Liver (tissue), 9 donors: ENCODE data around the gene MMGT1. TPM values are rescaled to one million over a fixed set of nuclear protein-coding genes. Genes with fewer than 3 reads are reported as not detected.

Source experiments
- DNase-seq: peaks from one replicate; pipeline ENCODE4 v3.0.0-alpha.2; 2017; ENCODE audit warnings: low spot score
- H3K27ac ChIP-seq, 2 donors: one replicate each; pipeline ENCODE4 v1.7.0; 2013; ENCODE audit warnings: inconsistent platforms in 2 of 2, low read length in 2 of 2, control low read depth in 1 of 2, low read depth in 1 of 2, mild to moderate bottlenecking in 1 of 2
- H3K27me3 ChIP-seq, 4 donors: one replicate each; pipeline versions ENCODE4 v1.6.1 to v1.7.0; 2013; ENCODE audit warnings: low read length in 3 of 4, inconsistent platforms in 1 of 4, mild to moderate bottlenecking in 1 of 4, moderate library complexity in 1 of 4; ENCODE audit not compliant: control insufficient read depth in 4 of 4, insufficient read depth in 4 of 4
- H3K36me3 ChIP-seq, 4 donors: one replicate each; pipeline versions ENCODE4 v1.6.1 to v1.7.0; 2013; ENCODE audit warnings: low read length in 3 of 4, mild to moderate bottlenecking in 3 of 4, low read depth in 1 of 4, moderate library complexity in 1 of 4; ENCODE audit not compliant: control insufficient read depth in 4 of 4, insufficient read depth in 3 of 4
- H3K4me1 ChIP-seq, 4 donors: one replicate each; pipeline versions ENCODE4 v1.6.1 to v1.7.0; 2013; ENCODE audit warnings: low read length in 3 of 4, mild to moderate bottlenecking in 3 of 4, moderate library complexity in 1 of 4; ENCODE audit not compliant: control insufficient read depth in 4 of 4, insufficient read depth in 4 of 4
- H3K4me3 ChIP-seq, 3 donors: one replicate each; pipeline versions ENCODE4 v1.6.1 to v1.7.0; 2013; ENCODE audit warnings: low read length in 3 of 3, control low read depth in 1 of 3, low read depth in 1 of 3, mild to moderate bottlenecking in 1 of 3
- H3K9ac ChIP-seq, 2 donors: one replicate each; pipeline ENCODE4 v1.7.0; 2013; ENCODE audit warnings: low read length in 2 of 2, mild to moderate bottlenecking in 2 of 2, moderate library complexity in 2 of 2, control low read depth in 1 of 2, low read depth in 1 of 2
- H3K9me3 ChIP-seq, 4 donors: one replicate each; pipeline versions ENCODE4 v1.6.1 to v1.7.0; 2013; ENCODE audit warnings: low read length in 3 of 4; ENCODE audit not compliant: control insufficient read depth in 4 of 4
- EGR1 ChIP-seq, 2 donors: IDR thresholded peaks; 2 replicates each; pipeline ENCODE4 v1.6.1; 2016 to 2018; ENCODE audit warnings: antibody characterized with exemption in 2 of 2, low read depth in 2 of 2
- FOXA1 ChIP-seq: IDR thresholded peaks from 2 replicates; pipeline ENCODE4 v1.6.1; 2016; ENCODE audit warnings: antibody characterized with exemption
- FOXA2 ChIP-seq: IDR thresholded peaks from 2 replicates; pipeline ENCODE4 v1.6.1; 2016; ENCODE audit warnings: antibody characterized with exemption
- GABPA ChIP-seq, 2 donors: IDR thresholded peaks in 1 of 2; conservative IDR thresholded peaks in 1 of 2; 2 replicates each; pipeline ENCODE4 v1.6.1; 2016; ENCODE audit warnings: antibody characterized with exemption in 2 of 2, mild to moderate bottlenecking in 1 of 2, moderate library complexity in 1 of 2
- HNF4A ChIP-seq, 2 donors: conservative IDR thresholded peaks; 2 replicates each; pipeline ENCODE4 v1.6.1; 2016; ENCODE audit warnings: antibody characterized with exemption in 2 of 2, mild to moderate bottlenecking in 2 of 2
- HNF4G ChIP-seq: IDR thresholded peaks from 2 replicates; pipeline ENCODE4 v1.6.1; 2016; ENCODE audit warnings: antibody characterized with exemption
- JUND ChIP-seq, 2 donors: IDR thresholded peaks; 2 replicates each; pipeline ENCODE4 v1.6.1; 2016; ENCODE audit warnings: antibody characterized with exemption in 2 of 2
- NR2F2 ChIP-seq: IDR thresholded peaks from 2 replicates; pipeline ENCODE4 v1.6.1; 2016; ENCODE audit warnings: antibody characterized with exemption
- RAD21 ChIP-seq, 2 donors: IDR thresholded peaks; 2 replicates each; pipeline ENCODE4 v1.6.1; 2016; ENCODE audit warnings: antibody characterized with exemption in 2 of 2, mild to moderate bottlenecking in 2 of 2
- RXRA ChIP-seq, 2 donors: IDR thresholded peaks; 2 replicates each; pipeline ENCODE4 v1.6.1; 2017 to 2018; ENCODE audit warnings: antibody characterized with exemption in 2 of 2, mild to moderate bottlenecking in 1 of 2
- SP1 ChIP-seq: IDR thresholded peaks from 2 replicates; pipeline ENCODE4 v1.6.1; 2018; ENCODE audit warnings: antibody characterized with exemption, mild to moderate bottlenecking
- TAF1 ChIP-seq: conservative IDR thresholded peaks from 2 replicates; pipeline ENCODE4 v1.6.1; 2016; ENCODE audit warnings: antibody characterized with exemption, mild to moderate bottlenecking
- YY1 ChIP-seq: IDR thresholded peaks from 2 replicates; pipeline ENCODE4 v1.6.1; 2016; ENCODE audit warnings: antibody characterized with exemption, mild to moderate bottlenecking
- WGBS: extraction: QIAGEN DNeasy Blood & Tissue Kit; methylation state at CpG from one replicate; pipeline ENCODE4 v1.1.7; 2013; 5-methylcytosine and 5-hydroxymethylcytosine counted together
- polyA plus RNA-seq, 2 donors: library from polyadenylated mRNA; stranded (reverse) in 1 of 2; unstranded in 1 of 2; fragments of 200-250 nt in 1 of 2; fragments of >200 nt in 1 of 2; fragmentation: Nextera tagmentation in 1 of 2; extraction: Ambion mirVana in 1 of 2; gene quantifications; one replicate each; pipeline versions ENCODE4 v1.2.1 to v1.2.3, GENCODE V29; 2013 to 2015
- total RNA-seq, 2 donors: library from RNA; depleted of rRNA; stranded (reverse); fragments of >200 nt; gene quantifications; one replicate each; pipeline ENCODE4 v1.2.3, GENCODE V29; 2014
- TF ChIP-seq, protein P1 (sequence below): IDR thresholded peaks from 2 replicates; pipeline ENCODE4 v1.6.1; 2016; ENCODE audit warnings: antibody characterized with exemption
- TF ChIP-seq, protein P2 (sequence below): IDR thresholded peaks from 2 replicates; pipeline ENCODE4 v1.6.1; 2016; ENCODE audit warnings: antibody characterized with exemption
- TF ChIP-seq, protein P3 (sequence below): IDR thresholded peaks from 2 replicates; pipeline ENCODE4 v1.6.1; 2016; ENCODE audit warnings: antibody characterized with exemption
- TF ChIP-seq, protein P4 (sequence below): IDR thresholded peaks from 2 replicates; pipeline ENCODE4 v1.6.1; 2016; ENCODE audit warnings: antibody characterized with exemption, mild to moderate bottlenecking
- TF ChIP-seq, protein P5 (sequence below): fragments of 150-350 bp; IDR thresholded peaks from 2 replicates; pipeline ENCODE4 v1.5.1; 2017; ENCODE audit warnings: improper control_type of control experiment, low read depth, low read length; ENCODE audit not compliant: missing input control
- donor health status: healthy.
- donor health status: healthy.
- donor health status: healthy.
- donor health status: healthy.
- donor health status: healthy.

The MMGT1 gene
- total and polyA plus RNA-seq, 4 donors = 3.4 to 4.2 (median 3.6) TPM

DNA sequence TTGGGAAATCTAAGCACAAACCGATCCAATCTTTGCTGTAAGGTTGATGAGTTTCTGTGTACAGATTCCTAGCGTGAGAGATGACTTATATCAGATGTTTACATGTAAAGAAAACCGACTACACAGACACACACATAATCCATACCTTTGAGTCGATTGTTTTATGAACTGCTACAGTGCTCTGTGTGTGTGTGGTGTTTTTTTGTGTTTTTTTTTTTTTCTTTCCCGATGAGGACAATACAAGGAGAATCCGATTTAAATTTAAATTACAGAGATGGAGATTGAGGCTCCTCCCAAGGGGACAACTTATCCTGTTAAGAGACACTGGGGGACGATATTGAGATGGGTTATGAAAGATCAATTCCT lies 11.0 kb upstream of the MMGT1 start:
- H3K36me3 ChIP-seq = no peaks in the 10 kb centered on the region
- TF ChIP-seq, protein P1, sequence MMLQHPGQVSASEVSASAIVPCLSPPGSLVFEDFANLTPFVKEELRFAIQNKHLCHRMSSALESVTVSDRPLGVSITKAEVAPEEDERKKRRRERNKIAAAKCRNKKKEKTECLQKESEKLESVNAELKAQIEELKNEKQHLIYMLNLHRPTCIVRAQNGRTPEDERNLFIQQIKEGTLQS = no peak
- peak overlapping the region; percentile 25 to 43 for H3K27ac ChIP-seq
- 3% methylated on average over 7 of the region's 7 CpGs for WGBS
- H3K9ac ChIP-seq = peak overlapping the region; percentile 22 to 60
- DNase-seq = no peak
- peaks cover 0 to 7% (median 2%) of the 10 kb centered on the region in 4 donors for H3K4me1 ChIP-seq
- no peaks in the 10 kb centered on the region for H3K9me3 ChIP-seq
- H3K4me3 ChIP-seq = peak overlapping the region; percentile 70 to 88 (median 71)
- H3K27me3 ChIP-seq = no peaks in the 10 kb centered on the region

DNA sequence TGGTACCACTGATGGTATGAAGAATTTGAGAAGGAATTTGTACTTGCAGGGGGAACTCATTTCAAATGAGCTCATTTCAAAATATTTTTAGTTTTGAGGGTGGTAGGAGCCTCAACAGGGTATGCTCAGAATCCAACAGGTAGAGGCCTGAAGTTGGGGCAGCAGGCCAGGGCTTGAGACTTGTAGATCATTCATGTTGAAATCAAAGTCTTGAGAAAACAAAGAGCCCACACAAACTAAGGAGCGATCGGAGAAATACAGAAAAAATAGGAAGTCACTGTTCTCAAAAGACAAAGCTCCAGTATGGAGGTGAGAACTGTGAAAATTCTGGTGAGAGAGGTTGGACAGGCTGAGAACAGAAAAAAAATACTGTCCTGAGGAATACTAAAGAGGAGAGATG lies 10.5 kb upstream of the MMGT1 start:
- H3K27me3 ChIP-seq = no peaks in the 10 kb centered on the region
- no peak overlapping the region for H3K9ac ChIP-seq
- WGBS = 64% methylated on average over 2 of the region's 2 CpGs
- DNase-seq = no peak
- no peak overlapping the region for H3K4me3 ChIP-seq
- H3K36me3 ChIP-seq = no peaks in the 10 kb centered on the region
- no peak overlapping the region for H3K27ac ChIP-seq
- no peaks in the 10 kb centered on the region for H3K9me3 ChIP-seq
- peaks cover 0 to 7% (median 2%) of the 10 kb centered on the region in 4 donors for H3K4me1 ChIP-seq
- TF ChIP-seq RXRA (IDR thresholded peaks at IDR 0.05) (no peak), HNF4A (conservative IDR thresholded peaks at IDR 0.05) (no peak)

DNA sequence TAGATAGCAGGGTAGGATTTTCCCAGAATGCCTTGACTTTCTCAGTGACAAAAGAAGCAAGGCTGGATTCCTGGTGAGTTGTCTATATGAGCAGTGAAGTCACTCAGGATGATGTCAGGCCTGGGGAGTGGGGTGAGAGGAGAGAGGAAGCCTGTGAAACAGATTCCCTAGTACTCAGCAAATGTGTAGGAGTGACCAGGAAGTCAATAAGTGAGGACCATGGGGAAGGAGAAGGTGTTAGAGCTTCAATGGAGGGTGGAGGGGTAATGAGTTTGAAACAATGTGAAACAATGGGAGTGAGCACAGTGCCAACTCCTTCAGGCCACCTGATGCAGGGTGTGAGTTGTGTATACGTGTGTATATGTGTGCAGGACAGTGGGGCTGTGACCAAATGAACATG lies 9.1 kb upstream of the MMGT1 start:
- peaks cover 0 to 7% (median 2%) of the 10 kb centered on the region in 4 donors for H3K4me1 ChIP-seq
- H3K9ac ChIP-seq = no peak overlapping the region
- H3K27ac ChIP-seq = no peak overlapping the region
- H3K9me3 ChIP-seq = no peaks in the 10 kb centered on the region
- H3K27me3 ChIP-seq = no peaks in the 10 kb centered on the region
- TF ChIP-seq, protein P2, sequence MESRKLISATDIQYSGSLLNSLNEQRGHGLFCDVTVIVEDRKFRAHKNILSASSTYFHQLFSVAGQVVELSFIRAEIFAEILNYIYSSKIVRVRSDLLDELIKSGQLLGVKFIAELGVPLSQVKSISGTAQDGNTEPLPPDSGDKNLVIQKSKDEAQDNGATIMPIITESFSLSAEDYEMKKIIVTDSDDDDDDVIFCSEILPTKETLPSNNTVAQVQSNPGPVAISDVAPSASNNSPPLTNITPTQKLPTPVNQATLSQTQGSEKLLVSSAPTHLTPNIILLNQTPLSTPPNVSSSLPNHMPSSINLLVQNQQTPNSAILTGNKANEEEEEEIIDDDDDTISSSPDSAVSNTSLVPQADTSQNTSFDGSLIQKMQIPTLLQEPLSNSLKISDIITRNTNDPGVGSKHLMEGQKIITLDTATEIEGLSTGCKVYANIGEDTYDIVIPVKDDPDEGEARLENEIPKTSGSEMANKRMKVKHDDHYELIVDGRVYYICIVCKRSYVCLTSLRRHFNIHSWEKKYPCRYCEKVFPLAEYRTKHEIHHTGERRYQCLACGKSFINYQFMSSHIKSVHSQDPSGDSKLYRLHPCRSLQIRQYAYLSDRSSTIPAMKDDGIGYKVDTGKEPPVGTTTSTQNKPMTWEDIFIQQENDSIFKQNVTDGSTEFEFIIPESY = no peak
- TF ChIP-seq, protein P3, sequence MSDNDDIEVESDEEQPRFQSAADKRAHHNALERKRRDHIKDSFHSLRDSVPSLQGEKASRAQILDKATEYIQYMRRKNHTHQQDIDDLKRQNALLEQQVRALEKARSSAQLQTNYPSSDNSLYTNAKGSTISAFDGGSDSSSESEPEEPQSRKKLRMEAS = no peak
- TF ChIP-seq HNF4A (conservative IDR thresholded peaks at IDR 0.05) (no peak), FOXA1 (no peak), HNF4G (no peak), SP1 (no peak), YY1 (no peak), GABPA (IDR thresholded peaks at IDR 0.05 in 1 of 2, conservative IDR thresholded peaks at IDR 0.05 in 1 of 2) (no peak), RAD21 (IDR thresholded peaks at IDR 0.05) (no peak), JUND (IDR thresholded peaks at IDR 0.05) (no peak), NR2F2 (no peak), RXRA (IDR thresholded peaks at IDR 0.05) (no peak), FOXA2 (no peak), TAF1 (no peak), EGR1 (IDR thresholded peaks at IDR 0.05; ENCODE audit: low read depth in 2 of 2) (no peak)
- TF ChIP-seq, protein P4, sequence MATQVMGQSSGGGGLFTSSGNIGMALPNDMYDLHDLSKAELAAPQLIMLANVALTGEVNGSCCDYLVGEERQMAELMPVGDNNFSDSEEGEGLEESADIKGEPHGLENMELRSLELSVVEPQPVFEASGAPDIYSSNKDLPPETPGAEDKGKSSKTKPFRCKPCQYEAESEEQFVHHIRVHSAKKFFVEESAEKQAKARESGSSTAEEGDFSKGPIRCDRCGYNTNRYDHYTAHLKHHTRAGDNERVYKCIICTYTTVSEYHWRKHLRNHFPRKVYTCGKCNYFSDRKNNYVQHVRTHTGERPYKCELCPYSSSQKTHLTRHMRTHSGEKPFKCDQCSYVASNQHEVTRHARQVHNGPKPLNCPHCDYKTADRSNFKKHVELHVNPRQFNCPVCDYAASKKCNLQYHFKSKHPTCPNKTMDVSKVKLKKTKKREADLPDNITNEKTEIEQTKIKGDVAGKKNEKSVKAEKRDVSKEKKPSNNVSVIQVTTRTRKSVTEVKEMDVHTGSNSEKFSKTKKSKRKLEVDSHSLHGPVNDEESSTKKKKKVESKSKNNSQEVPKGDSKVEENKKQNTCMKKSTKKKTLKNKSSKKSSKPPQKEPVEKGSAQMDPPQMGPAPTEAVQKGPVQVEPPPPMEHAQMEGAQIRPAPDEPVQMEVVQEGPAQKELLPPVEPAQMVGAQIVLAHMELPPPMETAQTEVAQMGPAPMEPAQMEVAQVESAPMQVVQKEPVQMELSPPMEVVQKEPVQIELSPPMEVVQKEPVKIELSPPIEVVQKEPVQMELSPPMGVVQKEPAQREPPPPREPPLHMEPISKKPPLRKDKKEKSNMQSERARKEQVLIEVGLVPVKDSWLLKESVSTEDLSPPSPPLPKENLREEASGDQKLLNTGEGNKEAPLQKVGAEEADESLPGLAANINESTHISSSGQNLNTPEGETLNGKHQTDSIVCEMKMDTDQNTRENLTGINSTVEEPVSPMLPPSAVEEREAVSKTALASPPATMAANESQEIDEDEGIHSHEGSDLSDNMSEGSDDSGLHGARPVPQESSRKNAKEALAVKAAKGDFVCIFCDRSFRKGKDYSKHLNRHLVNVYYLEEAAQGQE = no peak
- TF ChIP-seq, protein P1 = no peak
- TF ChIP-seq, protein P5, sequence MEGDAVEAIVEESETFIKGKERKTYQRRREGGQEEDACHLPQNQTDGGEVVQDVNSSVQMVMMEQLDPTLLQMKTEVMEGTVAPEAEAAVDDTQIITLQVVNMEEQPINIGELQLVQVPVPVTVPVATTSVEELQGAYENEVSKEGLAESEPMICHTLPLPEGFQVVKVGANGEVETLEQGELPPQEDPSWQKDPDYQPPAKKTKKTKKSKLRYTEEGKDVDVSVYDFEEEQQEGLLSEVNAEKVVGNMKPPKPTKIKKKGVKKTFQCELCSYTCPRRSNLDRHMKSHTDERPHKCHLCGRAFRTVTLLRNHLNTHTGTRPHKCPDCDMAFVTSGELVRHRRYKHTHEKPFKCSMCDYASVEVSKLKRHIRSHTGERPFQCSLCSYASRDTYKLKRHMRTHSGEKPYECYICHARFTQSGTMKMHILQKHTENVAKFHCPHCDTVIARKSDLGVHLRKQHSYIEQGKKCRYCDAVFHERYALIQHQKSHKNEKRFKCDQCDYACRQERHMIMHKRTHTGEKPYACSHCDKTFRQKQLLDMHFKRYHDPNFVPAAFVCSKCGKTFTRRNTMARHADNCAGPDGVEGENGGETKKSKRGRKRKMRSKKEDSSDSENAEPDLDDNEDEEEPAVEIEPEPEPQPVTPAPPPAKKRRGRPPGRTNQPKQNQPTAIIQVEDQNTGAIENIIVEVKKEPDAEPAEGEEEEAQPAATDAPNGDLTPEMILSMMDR = no peak
- DNase-seq = no peak
- no peaks in the 10 kb centered on the region for H3K36me3 ChIP-seq
- WGBS = 80% methylated on average over 1 of the region's 1 CpG
- H3K4me3 ChIP-seq = no peak overlapping the region
